ENCODE measurements around the gene RANBP17.

- TF ChIP-seq CTCF (IDR thresholded peaks at IDR 0.05) (no peak), EZH2 (IDR thresholded peaks at IDR 0.05; ENCODE audit: borderline replicate concordance, insufficient read depth, low read depth, low read length, poor library complexity, severe bottlenecking) (no peak)
Measured at GRCh38 chr5:171323007-171323406, 461.2 kb downstream of the RANBP17 start.
